K562 (cell line): ENCODE results near the gene RNU1-2. TPM values are rescaled to one million over a fixed set of nuclear protein-coding genes. Genes with fewer than 3 reads are reported as not detected.

ENCODE experiments used
- CCNT2 ChIP-seq: IDR thresholded peaks from 2 replicates; pipeline ENCODE4 v1.6.1; 2011; ENCODE audit warnings: borderline replicate concordance, low read depth, mild to moderate bottlenecking, moderate library complexity, mixed read lengths, low read length; ENCODE audit not compliant: insufficient read length; ENCODE audit errors: extremely low read depth
- CREB3 ChIP-seq: fragments of 450-650 bp; conservative IDR thresholded peaks from 2 replicates; pipeline ENCODE4 v1.6.1; 2016; ENCODE audit warnings: missing genetic modification characterization, low read depth, mild to moderate bottlenecking, missing compliant biosample characterization, moderate library complexity
- CREM ChIP-seq: IDR thresholded peaks from 2 replicates; pipeline ENCODE4 v1.6.1; 2014; ENCODE audit warnings: antibody characterized with exemption, low read depth
- E2F8 ChIP-seq: fragments of 450-650 bp; IDR thresholded peaks from 2 replicates; pipeline ENCODE4 v1.7.1; 2018; ENCODE audit warnings: mild to moderate bottlenecking, low read depth; ENCODE audit not compliant: partially characterized antibody
- HNRNPL ChIP-seq: fragments of 200-400 bp; formaldehyde crosslinking; IDR thresholded peaks from 2 replicates; pipeline ENCODE4 v1.6.1; 2017; ENCODE audit warnings: low read depth, mild to moderate bottlenecking, low read length
- MAZ ChIP-seq, 2 experiments: fragments of 450-650 bp in 1 of 2; sonication (generic) in 1 of 2; formaldehyde crosslinking; IDR thresholded peaks in 1 of 2; conservative IDR thresholded peaks in 1 of 2; 2 replicates each; pipeline versions ENCODE4 v1.4.0 to v1.5.0; 2020; ENCODE audit warnings: mild to moderate bottlenecking in 1 of 2, missing genetic modification reagents in 1 of 2
- NR4A1 ChIP-seq, 2 experiments: fragments of 250-450 bp in 1 of 2; fragments of 450-650 bp in 1 of 2; sonication (Bioruptor Pico) in 1 of 2; IDR thresholded peaks; 2 replicates each; pipeline versions ENCODE4 v1.4.0 to v1.6.1; 2016 to 2020; ENCODE audit warnings: mild to moderate bottlenecking in 2 of 2, missing compliant biosample characterization in 1 of 2, missing genetic modification characterization in 1 of 2, moderate library complexity in 1 of 2
- PHF8 ChIP-seq: fragments of 200-600 bp; sonication (generic); IDR thresholded peaks from 2 replicates; pipeline ENCODE4 v1.6.1; 2012; ENCODE audit warnings: mixed run types, mild to moderate bottlenecking, inconsistent platforms, low read length, moderate library complexity, borderline replicate concordance
- POLR2G ChIP-seq: fragments of 200-400 bp; formaldehyde crosslinking; IDR thresholded peaks from 2 replicates; pipeline ENCODE4 v1.6.1; 2017; ENCODE audit warnings: low read depth, mild to moderate bottlenecking, antibody characterized with exemption, low read length, moderate library complexity
- POLR2H ChIP-seq: IDR thresholded peaks from 2 replicates; pipeline ENCODE4 v1.6.1; 2016; ENCODE audit warnings: missing genetic modification characterization, low read depth, mild to moderate bottlenecking, control low read depth, missing compliant biosample characterization, moderate library complexity
- PRDM10 ChIP-seq: fragments of 450-650 bp; IDR thresholded peaks from 2 replicates; pipeline ENCODE4 v1.6.1; 2018; ENCODE audit not compliant: partially characterized antibody
- PTBP1 ChIP-seq: fragments of 200-400 bp; formaldehyde crosslinking; IDR thresholded peaks from 2 replicates; pipeline ENCODE4 v1.6.1; 2017; ENCODE audit warnings: low read depth, low read length
- RBBP5 ChIP-seq: fragments of 200-600 bp; sonication (generic); IDR thresholded peaks from 2 replicates; pipeline ENCODE4 v1.6.1; 2012; ENCODE audit warnings: borderline replicate concordance, mild to moderate bottlenecking, low read length, control low read depth, inconsistent platforms; ENCODE audit not compliant: insufficient read depth, poor library complexity, severe bottlenecking
- SNIP1 ChIP-seq: fragments of 450-650 bp; IDR thresholded peaks from 2 replicates; pipeline ENCODE4 v1.7.1; 2017; ENCODE audit warnings: low read depth, mild to moderate bottlenecking
- SREBF2 ChIP-seq: sonication (generic); formaldehyde crosslinking; IDR thresholded peaks from 2 replicates; pipeline ENCODE4 v1.4.0; 2020; ENCODE audit warnings: mild to moderate bottlenecking, missing genetic modification reagents
- SRSF1 ChIP-seq: fragments of 200-400 bp; formaldehyde crosslinking; IDR thresholded peaks from 2 replicates; pipeline ENCODE4 v1.6.1; 2017; ENCODE audit warnings: mild to moderate bottlenecking, low read depth, low read length, moderate library complexity
- TARDBP ChIP-seq: fragments of 450-650 bp; IDR thresholded peaks from 2 replicates; pipeline ENCODE4 v1.6.1; 2016
- ZNF408 ChIP-seq: fragments of 250-450 bp; sonication (Bioruptor Pico); IDR thresholded peaks from 2 replicates; pipeline ENCODE4 v1.4.0; 2020; ENCODE audit warnings: low read depth, mild to moderate bottlenecking, moderate library complexity
- polyA plus RNA-seq, 8 experiments: library from polyadenylated mRNA; depleted of rRNA in 4 of 8; stranded (reverse) in 5 of 8; unstranded in 3 of 8; fragments of >200 nt; fragmentation: Nextera tagmentation in 2 of 8; fragmentation: Illumina TruSeq in 1 of 8; extraction: Ambion mirVana in 2 of 8; extraction: Trizol in 1 of 8; gene quantifications; 2 replicates each; pipeline versions ENCODE4 v1.2.1 to v1.2.3, GENCODE V29; 2011 to 2014; ENCODE audit warnings: inconsistent platforms in 1 of 8, missing spikeins in 1 of 8
- total RNA-seq, 7 experiments: library from RNA; depleted of rRNA in 6 of 7; stranded (reverse); fragments of >200 nt in 6 of 7; fragmentation: Illumina TruSeq in 2 of 7; extraction: Trizol in 2 of 7; gene quantifications; 2 replicates each; pipeline versions ENCODE4 v1.2.1 to v1.2.3, GENCODE V29; 2011 to 2021; ENCODE audit warnings: low replicate concordance in 1 of 7

The RNU1-2 gene
- total and polyA plus RNA-seq, 9 of the 15 experiments (the other 6 are each of a cell fraction or from before 2014, with no cell fraction given), result under 0.01 to 32,823 (median 2,538) TPM; not detected in 4

- TF ChIP-seq MAZ (CRISPR knock-in tag; conservative IDR thresholded peaks at IDR 0.05 in 1 of 2, IDR thresholded peaks at IDR 0.05 in 1 of 2), result 0 out of 4 replicates have a peak, but pooled peaks have one; percentile 33 to 73
- peak; percentile 41 for TF ChIP-seq PRDM10
- TF ChIP-seq SNIP1, result no peak
- no peak for TF ChIP-seq SRSF1
- TF ChIP-seq CREB3 (tag), result no peak
- TF ChIP-seq E2F8, result no peak
- TF ChIP-seq PHF8, result peak; percentile 82; the same call in 1 of the 2 replicates
- TF ChIP-seq CCNT2, result peak; percentile 85
- no peak for TF ChIP-seq ZNF408 (CRISPR knock-in tag)
- 0 out of 2 replicates have a peak, but pooled peaks have one; percentile 30 for TF ChIP-seq PTBP1
- 0 out of 2 replicates have a peak, but pooled peaks have one; percentile 20 for TF ChIP-seq TARDBP
- TF ChIP-seq HNRNPL, result peak; percentile 91
- no peak for TF ChIP-seq SREBF2 (CRISPR knock-in tag)
- TF ChIP-seq POLR2G, result peak; percentile 76
- no peak for TF ChIP-seq NR4A1 (CRISPR knock-in tag; IDR thresholded peaks at IDR 0.05)
- peak; percentile 64; the same call in 1 of the 2 replicates for TF ChIP-seq NR4A1 (tag; IDR thresholded peaks at IDR 0.05)
- TF ChIP-seq RBBP5, result peak; percentile 45
- 0 out of 2 replicates have a peak, but pooled peaks have one; percentile 32 for TF ChIP-seq CREM
- TF ChIP-seq POLR2H (tag), result no peak
Observed at GRCh38 chr1:16913833-16914662, 18.3 kb downstream of the RNU1-2 start (continued).
